Progenitor cell of endocrine pancreas (in vitro differentiated cells): ENCODE measurements around the gene DDX4. TPM values are rescaled to one million over a fixed set of nuclear protein-coding genes. Genes with fewer than 3 reads are reported as not detected.
"Not testable (repeated sequence)": the region's sequence is repeated elsewhere in the genome, so short reads cannot be mapped to it uniquely, and the experiment has no call there.

ENCODE experiments used
- DNase-seq: peaks from one replicate; pipeline ENCODE4 v3.0.0; 2021; ENCODE audit warnings: low spot score; ENCODE audit not compliant: unreplicated experiment
- H3K27ac Mint-ChIP-seq: 2 replicates; pipeline ENCODE4 v1.8.0; 2021; ENCODE audit warnings: mild to moderate bottlenecking, moderate library complexity, mixed read lengths
- H3K27me3 Mint-ChIP-seq: 2 replicates; pipeline ENCODE4 v1.8.0; 2021; ENCODE audit warnings: mixed read lengths
- H3K36me3 Mint-ChIP-seq: 2 replicates; pipeline ENCODE4 v1.8.0; 2022; ENCODE audit warnings: mixed read lengths; ENCODE audit not compliant: insufficient read depth
- H3K4me1 Mint-ChIP-seq: 2 replicates; pipeline ENCODE4 v1.8.0; 2021; ENCODE audit warnings: low read depth, mixed read lengths
- H3K4me3 Mint-ChIP-seq: 2 replicates; pipeline ENCODE4 v1.8.0; 2021; ENCODE audit warnings: low read depth, mild to moderate bottlenecking, moderate library complexity, mixed read lengths
- H3K9me3 Mint-ChIP-seq: 2 replicates; pipeline ENCODE4 v1.8.0; 2021; ENCODE audit warnings: low read depth, mixed read lengths
- total RNA-seq: library from RNA; stranded (reverse); gene quantifications from 2 replicates; pipeline ENCODE4 v1.2.1, GENCODE V29; 2021
- TF ChIP-seq, protein P1 (sequence below): fragments of 200-600 bp; sonication (generic); IDR thresholded peaks from one replicate; pipeline ENCODE4 v1.5.0; 2021; ENCODE audit warnings: antibody characterized with exemption, mild to moderate bottlenecking; ENCODE audit not compliant: unreplicated experiment

Gene DDX4
- total RNA-seq, 1 donor from 2014 or later = not detected

GRCh38 chr5:55750063-55750462 is 12.2 kb downstream of the DDX4 start:
- Mint-ChIP-seq H3K27ac (no peak overlapping the region), H3K27me3 (no peaks in the 10 kb centered on the region), H3K4me1 (peaks cover 12% of the 10 kb centered on the region), H3K9me3 (no peaks in the 10 kb centered on the region), H3K4me3 (no peak overlapping the region), H3K36me3 (no peaks in the 10 kb centered on the region)
- DNase-seq = no peak
- TF ChIP-seq, protein P1, sequence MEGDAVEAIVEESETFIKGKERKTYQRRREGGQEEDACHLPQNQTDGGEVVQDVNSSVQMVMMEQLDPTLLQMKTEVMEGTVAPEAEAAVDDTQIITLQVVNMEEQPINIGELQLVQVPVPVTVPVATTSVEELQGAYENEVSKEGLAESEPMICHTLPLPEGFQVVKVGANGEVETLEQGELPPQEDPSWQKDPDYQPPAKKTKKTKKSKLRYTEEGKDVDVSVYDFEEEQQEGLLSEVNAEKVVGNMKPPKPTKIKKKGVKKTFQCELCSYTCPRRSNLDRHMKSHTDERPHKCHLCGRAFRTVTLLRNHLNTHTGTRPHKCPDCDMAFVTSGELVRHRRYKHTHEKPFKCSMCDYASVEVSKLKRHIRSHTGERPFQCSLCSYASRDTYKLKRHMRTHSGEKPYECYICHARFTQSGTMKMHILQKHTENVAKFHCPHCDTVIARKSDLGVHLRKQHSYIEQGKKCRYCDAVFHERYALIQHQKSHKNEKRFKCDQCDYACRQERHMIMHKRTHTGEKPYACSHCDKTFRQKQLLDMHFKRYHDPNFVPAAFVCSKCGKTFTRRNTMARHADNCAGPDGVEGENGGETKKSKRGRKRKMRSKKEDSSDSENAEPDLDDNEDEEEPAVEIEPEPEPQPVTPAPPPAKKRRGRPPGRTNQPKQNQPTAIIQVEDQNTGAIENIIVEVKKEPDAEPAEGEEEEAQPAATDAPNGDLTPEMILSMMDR = no peak

GRCh38 chr5:55750499-55750898 is 12.6 kb downstream of the DDX4 start:
- no peak overlapping the region for H3K4me3 Mint-ChIP-seq
- no peak for DNase-seq
- no peaks in the 10 kb centered on the region for H3K27me3 Mint-ChIP-seq
- peaks cover 12% of the 10 kb centered on the region for H3K4me1 Mint-ChIP-seq
- TF ChIP-seq, protein P1 = no peak
- H3K9me3 Mint-ChIP-seq = no peaks in the 10 kb centered on the region
- H3K36me3 Mint-ChIP-seq = no peaks in the 10 kb centered on the region
- no peak overlapping the region for H3K27ac Mint-ChIP-seq

GRCh38 chr5:55758231-55758630 is 20.4 kb downstream of the DDX4 start:
- H3K36me3 Mint-ChIP-seq = no peaks in the 10 kb centered on the region
- H3K4me1 Mint-ChIP-seq = peaks cover 4% of the 10 kb centered on the region
- H3K4me3 Mint-ChIP-seq = no peak overlapping the region
- H3K9me3 Mint-ChIP-seq = no peaks in the 10 kb centered on the region
- no peaks in the 10 kb centered on the region for H3K27me3 Mint-ChIP-seq
- no peak overlapping the region for H3K27ac Mint-ChIP-seq
- TF ChIP-seq, protein P1 = no peak
- DNase-seq = no peak

- TF ChIP-seq, protein P1 = no peak
- Mint-ChIP-seq H3K27ac (no peak overlapping the region), H3K27me3 (no peaks in the 10 kb centered on the region), H3K4me1 (peaks cover 4% of the 10 kb centered on the region), H3K36me3 (no peaks in the 10 kb centered on the region), H3K4me3 (no peak overlapping the region), H3K9me3 (no peaks in the 10 kb centered on the region)
- DNase-seq = no peak
Observed at GRCh38 chr5:55758714-55759113, 20.9 kb downstream of the DDX4 start.

DNA sequence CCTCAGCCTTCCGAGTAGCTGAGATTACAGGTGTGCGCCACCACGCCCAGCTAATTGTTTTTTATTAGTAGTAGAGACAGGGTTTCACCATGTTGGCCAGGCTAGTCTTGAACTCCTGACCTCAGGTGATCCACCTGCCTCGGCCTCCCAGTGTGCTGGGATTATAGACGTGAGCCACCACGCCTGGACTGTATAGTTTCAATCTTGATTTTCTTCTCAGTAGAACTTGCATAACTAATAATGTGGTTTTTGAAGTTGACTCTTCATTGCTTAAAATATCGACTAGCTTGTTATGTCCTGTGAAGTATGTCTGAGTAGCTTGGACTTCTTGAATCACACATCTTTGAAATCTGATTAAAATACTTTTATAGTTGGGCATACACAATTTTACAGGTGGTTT is 23.9 kb downstream of the DDX4 start:
- H3K4me3 Mint-ChIP-seq, H3K27ac Mint-ChIP-seq, H3K36me3 Mint-ChIP-seq, DNase-seq, H3K4me1 Mint-ChIP-seq, H3K9me3 Mint-ChIP-seq, H3K27me3 Mint-ChIP-seq: not testable (repeated sequence)

DNA sequence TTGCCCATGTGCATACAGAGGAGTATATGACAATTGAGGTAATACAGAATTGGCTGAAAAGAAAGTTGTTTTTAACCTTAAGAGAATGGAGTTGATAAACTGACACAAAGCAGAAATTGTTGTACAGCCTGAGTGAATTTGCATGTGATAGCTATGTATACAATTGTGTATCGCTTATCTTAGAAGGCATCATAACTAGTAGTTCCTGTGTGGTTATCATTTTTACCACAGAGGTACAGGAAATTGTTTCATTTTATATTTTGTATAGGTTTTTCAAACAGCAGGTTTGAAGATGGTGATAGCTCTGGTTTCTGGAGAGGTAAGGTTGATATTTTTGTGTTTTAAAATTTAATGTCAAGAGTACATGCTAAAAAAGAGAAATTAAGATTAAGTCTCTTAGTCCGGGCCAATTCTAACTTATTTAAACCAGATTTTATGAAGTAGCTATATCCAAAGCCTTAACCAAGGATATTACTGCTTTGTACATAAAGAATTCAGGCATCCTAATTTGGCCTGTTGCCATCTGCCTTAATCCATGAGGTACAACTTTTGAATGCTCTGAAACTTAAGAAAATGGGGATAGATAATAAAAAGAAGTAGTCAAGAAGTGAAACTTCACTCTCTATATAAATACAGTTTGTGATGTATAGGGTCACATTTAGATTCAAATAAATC is 26.0 kb downstream of the DDX4 start:
- Mint-ChIP-seq H3K36me3 (no peaks in the 10 kb centered on the region), H3K4me3 (no peak overlapping the region), H3K27ac (no peak overlapping the region), H3K27me3 (no peaks in the 10 kb centered on the region), H3K4me1 (peaks cover 6% of the 10 kb centered on the region), H3K9me3 (peaks cover 3% of the 10 kb centered on the region)
- TF ChIP-seq, protein P1 = no peak
- DNase-seq = no peak
